GF-D8 (cell line): ENCODE measurements around the gene DEPDC5.

Source experiments
- DNase-seq: peaks from one replicate; lab custom pipeline; 2025; lab: John Stamatoyannopoulos, UW

Gene DEPDC5

DNA sequence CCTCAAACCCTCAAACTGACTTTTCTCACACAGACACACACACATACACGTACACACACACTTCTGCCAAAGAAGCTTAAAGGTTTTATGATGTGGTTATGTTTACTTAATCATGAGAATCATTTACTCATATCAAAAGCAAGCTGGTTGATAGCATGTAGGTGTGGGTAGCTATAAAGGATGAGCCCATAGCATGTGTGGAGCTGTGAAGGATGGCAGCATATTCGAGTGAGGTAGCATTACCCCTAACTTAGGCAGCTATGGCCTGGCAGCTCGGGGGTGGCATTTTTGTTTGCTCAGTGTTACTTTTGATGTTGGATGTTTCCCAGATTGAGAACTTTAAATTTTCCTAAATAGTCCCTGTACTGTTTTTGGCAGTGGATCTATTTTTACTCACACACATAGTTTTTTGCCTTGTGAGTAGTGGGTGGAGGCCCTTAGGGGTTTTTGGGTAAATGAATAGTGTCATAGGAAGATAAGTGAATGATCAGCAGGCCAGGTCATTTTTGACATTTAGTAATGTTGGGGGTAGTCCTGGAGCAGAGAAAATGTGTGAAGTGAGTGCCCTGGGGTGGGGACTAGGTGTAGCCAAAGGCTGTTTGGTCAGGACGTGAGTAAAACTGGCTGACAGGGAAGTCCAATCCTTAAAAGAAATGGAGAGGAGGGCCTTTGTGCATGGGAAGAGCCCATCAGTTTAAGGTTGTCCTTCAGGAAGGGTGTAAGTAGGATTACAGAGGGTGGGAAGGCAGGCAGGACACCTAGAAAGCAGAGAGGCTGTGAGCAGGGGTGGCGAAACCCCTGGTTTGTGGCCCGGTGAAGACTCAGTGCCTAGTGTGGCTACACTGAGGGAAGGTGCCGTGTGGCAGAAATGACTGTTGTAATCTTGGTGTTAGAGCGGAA is 197.6 kb downstream of the DEPDC5 start:
- DNase-seq, result no peak

DNA sequence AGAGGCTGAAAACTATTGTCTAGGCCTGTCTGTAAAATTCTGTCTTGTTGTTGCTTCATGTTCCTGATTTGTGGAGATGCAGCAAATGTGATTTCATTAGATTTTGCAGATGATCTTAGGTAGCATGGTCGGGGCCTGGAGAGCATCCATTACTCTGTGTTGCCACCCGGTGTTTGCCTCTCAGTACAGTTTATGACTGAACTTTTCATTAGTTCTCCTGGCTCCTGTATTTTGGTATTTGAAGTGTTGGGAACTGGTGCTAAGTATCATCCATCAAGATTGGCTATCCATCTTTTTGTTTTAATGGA is 198.2 kb downstream of the DEPDC5 start:
- no peak for DNase-seq

DNA sequence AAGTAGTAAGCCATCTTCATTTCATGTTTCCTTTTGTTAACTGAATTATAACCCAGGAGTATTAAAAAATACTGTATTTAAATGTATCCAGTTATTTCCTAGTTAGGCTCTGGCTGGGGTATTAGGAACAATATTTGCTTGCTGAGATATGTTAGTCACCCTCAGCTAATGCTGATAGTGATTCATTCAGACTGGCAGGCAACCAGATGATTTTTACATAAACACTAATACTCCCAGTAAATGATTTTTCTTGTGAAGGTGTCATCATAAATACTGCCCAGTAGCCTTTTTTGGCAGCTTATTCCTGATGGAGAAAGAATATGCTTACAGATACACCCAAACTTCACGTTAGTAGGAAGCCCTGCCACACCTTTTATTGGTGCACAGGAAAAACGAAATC is 198.7 kb downstream of the DEPDC5 start:
- DNase-seq, result no peak

DNA sequence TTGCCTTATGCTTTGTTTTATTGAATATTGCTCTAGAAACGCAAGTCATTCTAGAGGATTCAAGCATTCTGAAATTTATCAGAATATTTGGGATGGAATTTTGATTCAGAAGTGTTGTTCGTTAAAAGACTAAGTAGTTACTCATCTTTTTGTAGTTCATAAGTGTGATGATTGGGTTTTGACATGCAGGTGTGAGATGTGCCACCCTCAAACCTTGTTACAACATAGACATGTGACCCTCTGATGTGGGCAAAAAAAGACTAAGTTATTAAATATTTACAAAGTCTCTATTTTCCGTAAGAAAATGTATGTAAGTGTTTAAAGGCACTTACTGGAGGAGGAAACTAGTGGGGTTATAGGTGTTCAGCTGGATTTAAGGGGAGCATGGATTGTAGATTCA is 199.4 kb downstream of the DEPDC5 start:
- DNase-seq, result no peak

DNA sequence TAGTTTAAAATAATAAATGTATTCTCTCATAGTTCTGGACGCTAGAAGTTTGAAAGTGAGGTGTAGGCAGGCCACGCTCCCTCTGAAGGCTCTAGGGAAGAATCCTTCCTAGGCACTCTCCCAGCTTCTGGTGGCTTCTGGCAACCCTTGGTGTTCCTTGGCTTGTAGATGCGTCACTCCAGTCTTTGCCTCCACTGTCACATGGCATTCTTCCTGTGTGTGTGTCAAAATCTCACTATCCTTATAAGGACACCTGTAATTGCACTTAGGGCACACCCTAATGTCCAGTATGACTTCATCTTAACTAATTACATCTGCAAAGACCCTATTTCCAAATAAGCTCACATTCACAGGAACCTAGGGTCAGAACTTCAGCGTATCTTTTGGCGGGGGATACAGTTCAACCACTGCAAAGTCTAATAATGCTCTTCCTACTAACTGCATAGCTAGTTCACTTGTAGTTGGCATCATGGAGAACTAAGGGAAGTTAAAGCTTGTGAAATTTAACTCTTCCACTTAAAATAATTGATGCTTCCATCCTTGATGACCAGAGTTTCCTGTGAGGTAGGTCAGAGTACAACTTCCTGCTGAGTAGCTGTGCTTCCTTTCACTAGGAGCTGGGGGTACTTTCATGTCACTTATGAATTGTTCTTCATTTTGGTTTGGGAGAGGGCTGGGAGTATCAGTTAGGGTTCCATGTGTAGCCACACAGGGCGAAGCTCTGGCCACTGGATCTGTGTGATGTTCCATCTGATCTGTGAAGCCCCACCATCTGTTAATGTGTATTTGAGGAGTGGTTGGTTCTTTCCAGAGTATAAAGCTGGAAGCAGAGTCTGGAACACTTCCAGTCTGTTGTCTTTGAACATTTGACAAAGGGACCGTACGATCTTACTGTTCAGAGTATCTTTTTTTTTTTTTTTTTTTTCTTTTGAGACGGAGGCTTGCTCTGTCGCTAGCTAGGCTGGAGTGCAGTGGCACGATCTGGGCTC is 201.0 kb downstream of the DEPDC5 start:
- DNase-seq, result no peak

DNA sequence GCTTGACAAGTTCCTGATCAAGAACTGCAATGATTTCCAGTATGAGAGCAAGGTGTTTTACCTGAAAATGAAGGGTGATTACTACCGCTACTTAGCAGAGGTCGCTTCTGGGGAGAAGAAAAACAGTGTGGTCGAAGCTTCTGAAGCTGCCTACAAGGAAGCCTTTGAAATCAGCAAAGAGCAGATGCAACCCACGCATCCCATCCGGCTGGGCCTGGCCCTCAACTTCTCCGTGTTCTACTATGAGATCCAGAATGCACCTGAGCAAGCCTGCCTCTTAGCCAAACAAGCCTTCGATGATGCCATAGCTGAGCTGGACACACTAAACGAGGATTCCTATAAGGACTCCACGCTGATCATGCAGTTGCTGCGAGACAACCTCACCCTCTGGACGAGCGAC is 202.5 kb downstream of the DEPDC5 start:
- DNase-seq, result no peak
